ENCODE results near the gene ELF2. TPM values are rescaled to one million over a fixed set of nuclear protein-coding genes. Genes with fewer than 3 reads are reported as not detected.
"Not testable (repeated sequence)": the region's sequence is repeated elsewhere in the genome, so short reads cannot be mapped to it uniquely, and the experiment has no call there.

ELF2 gene
- total and polyA plus RNA-seq, 2 donors (not counting 1 experiment from before 2014, with no cell fraction given) = 25.1 to 97.5 TPM

DNA sequence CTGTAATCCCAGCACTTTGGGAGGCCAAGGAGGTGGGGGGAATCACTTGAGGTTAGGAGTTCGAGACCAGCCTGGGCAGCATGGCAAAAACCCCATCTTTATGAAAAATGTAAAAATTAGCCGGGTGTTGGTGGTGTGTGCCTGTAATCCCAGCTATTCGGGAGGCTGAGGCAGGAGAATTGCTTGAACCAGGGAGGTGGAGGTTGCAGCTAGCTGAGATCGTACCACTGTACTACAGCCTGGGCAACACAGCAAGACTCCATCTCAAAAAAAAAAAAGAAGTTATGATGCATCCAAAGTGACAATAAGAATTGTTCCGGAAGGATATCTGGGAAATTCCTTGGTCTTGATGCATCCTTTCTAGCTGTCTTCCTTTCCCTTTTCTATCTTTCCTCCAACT, 154.2 kb downstream of the ELF2 start:
- POLR2A ChIA-PET = no interaction called here
- CTCF ChIA-PET = interaction anchor here (0.6 to 0.7 kb wide), 5 partner anchors 11 to 1861 kb away, joined by 3 to 4 read pairs (median 3); no protein-coding TSS in a partner anchor
- no peaks in the 10 kb centered on the region for H3K27me3 Mint-ChIP-seq
- 100% methylated on average over 3 of the region's 5 CpGs for WGBS (ENCODE audit: insufficient coverage)
- Histone ChIP-seq H3K4me2 (replicated peaks; ENCODE audit: low read depth, low read length, poor library complexity, severe bottlenecking) (no peak overlapping the region), H3K36me3 (replicated peaks in 1 of 2; ENCODE audit: control extremely low read depth in 1 of 2, control insufficient read depth in 1 of 2, extremely low read depth in 1 of 2, insufficient read depth in 2 of 2, low read length in 1 of 2) (peaks cover 0 to 2% of the 10 kb centered on the region in 2 experiments), H2AFZ (ENCODE audit: insufficient read depth, low read depth, low read length, poor library complexity, severe bottlenecking) (no peak overlapping the region), H3K27me3 (replicated peaks in 1 of 4; ENCODE audit: control extremely low read depth in 1 of 4, control insufficient read depth in 3 of 4, insufficient read depth in 4 of 4, low read length in 3 of 4) (no peaks in the 10 kb centered on the region), H3K4me3 (ENCODE audit: control extremely low read depth in 1 of 5, extremely low read depth in 1 of 5, insufficient read depth in 1 of 5, low read depth in 2 of 5, low read length in 4 of 5) (no peak overlapping the region), H3K79me2 (ENCODE audit: control insufficient read depth, insufficient read depth, low read length) (peaks cover 52% of the 10 kb centered on the region), H4K20me1 (ENCODE audit: control insufficient read depth, insufficient read depth, low read length, poor library complexity, severe bottlenecking) (peaks cover 4% of the 10 kb centered on the region), H3K9ac (ENCODE audit: low read length) (no peak overlapping the region), H3K27ac (ENCODE audit: low read length in 2 of 2) (no peak overlapping the region), H3K4me1 (ENCODE audit: control insufficient read depth in 2 of 2, insufficient read depth in 2 of 2, low read length in 2 of 2) (no peaks in the 10 kb centered on the region), H3K9me3 (ENCODE audit: control extremely low read depth in 1 of 3, control insufficient read depth in 2 of 3, insufficient read depth in 1 of 3, low read length in 2 of 3) (no peaks in the 10 kb centered on the region)
- no peak for ATAC-seq (ENCODE audit: low read depth)
- intact Hi-C loops (cut with micrococcal nuclease) = no loop called here
- no peak overlapping the region for H3K4me3 Mint-ChIP-seq
- TF ChIP-seq EZH2 (IDR thresholded peaks at IDR 0.05; ENCODE audit: borderline replicate concordance, insufficient read depth, low read depth, low read length, poor library complexity, severe bottlenecking) = no peak
- TF ChIP-seq, protein P1, sequence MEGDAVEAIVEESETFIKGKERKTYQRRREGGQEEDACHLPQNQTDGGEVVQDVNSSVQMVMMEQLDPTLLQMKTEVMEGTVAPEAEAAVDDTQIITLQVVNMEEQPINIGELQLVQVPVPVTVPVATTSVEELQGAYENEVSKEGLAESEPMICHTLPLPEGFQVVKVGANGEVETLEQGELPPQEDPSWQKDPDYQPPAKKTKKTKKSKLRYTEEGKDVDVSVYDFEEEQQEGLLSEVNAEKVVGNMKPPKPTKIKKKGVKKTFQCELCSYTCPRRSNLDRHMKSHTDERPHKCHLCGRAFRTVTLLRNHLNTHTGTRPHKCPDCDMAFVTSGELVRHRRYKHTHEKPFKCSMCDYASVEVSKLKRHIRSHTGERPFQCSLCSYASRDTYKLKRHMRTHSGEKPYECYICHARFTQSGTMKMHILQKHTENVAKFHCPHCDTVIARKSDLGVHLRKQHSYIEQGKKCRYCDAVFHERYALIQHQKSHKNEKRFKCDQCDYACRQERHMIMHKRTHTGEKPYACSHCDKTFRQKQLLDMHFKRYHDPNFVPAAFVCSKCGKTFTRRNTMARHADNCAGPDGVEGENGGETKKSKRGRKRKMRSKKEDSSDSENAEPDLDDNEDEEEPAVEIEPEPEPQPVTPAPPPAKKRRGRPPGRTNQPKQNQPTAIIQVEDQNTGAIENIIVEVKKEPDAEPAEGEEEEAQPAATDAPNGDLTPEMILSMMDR (IDR thresholded peaks at IDR 0.05) = no peak
- H3K4me1 Mint-ChIP-seq = peaks cover 15% of the 10 kb centered on the region
- H3K27ac Mint-ChIP-seq = no peak overlapping the region
- no peak for DNase-seq
- no peaks in the 10 kb centered on the region for H3K9me3 Mint-ChIP-seq (ENCODE audit: insufficient read depth)

DNA sequence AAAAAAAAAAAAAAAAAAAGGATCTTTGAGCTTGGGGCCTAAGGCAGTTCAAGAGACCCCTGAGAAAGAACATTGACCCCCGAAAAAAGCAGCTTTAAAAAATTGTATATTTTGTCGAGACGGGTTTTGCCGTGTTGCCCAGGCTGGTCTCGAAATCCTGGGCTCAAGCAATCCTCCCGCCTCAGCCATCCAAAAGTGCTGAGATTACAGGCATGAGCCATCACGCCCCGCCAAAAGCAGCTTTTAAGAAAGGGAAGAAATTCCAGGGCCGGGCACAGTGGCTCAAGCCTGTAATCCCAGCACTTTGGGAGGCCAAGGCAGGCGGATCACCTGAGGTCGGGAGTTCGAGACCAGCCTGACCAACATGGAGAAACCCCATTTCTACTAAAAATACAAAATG, 155.9 kb downstream of the ELF2 start:
- H3K27me3 ChIP-seq (replicated peaks in 1 of 4; ENCODE audit: control extremely low read depth in 1 of 4, control insufficient read depth in 3 of 4, insufficient read depth in 4 of 4, low read length in 3 of 4); H3K36me3 ChIP-seq (replicated peaks in 1 of 2; ENCODE audit: control extremely low read depth in 1 of 2, control insufficient read depth in 1 of 2, extremely low read depth in 1 of 2, insufficient read depth in 2 of 2, low read length in 1 of 2); H3K4me2 ChIP-seq (replicated peaks; ENCODE audit: low read depth, low read length, poor library complexity, severe bottlenecking); H2AFZ ChIP-seq (ENCODE audit: insufficient read depth, low read depth, low read length, poor library complexity, severe bottlenecking); H3K27ac ChIP-seq (ENCODE audit: low read length in 2 of 2); H3K9me3 ChIP-seq (ENCODE audit: control extremely low read depth in 1 of 3, control insufficient read depth in 2 of 3, insufficient read depth in 1 of 3, low read length in 2 of 3); DNase-seq; H3K4me3 Mint-ChIP-seq; H3K9ac ChIP-seq (ENCODE audit: low read length); H3K4me3 ChIP-seq (ENCODE audit: control extremely low read depth in 1 of 5, extremely low read depth in 1 of 5, insufficient read depth in 1 of 5, low read depth in 2 of 5, low read length in 4 of 5); H3K27ac Mint-ChIP-seq; H3K4me1 ChIP-seq (ENCODE audit: control insufficient read depth in 2 of 2, insufficient read depth in 2 of 2, low read length in 2 of 2); POLR2A ChIA-PET; ATAC-seq (ENCODE audit: low read depth); intact Hi-C loops (cut with micrococcal nuclease); H3K27me3 Mint-ChIP-seq; H4K20me1 ChIP-seq (ENCODE audit: control insufficient read depth, insufficient read depth, low read length, poor library complexity, severe bottlenecking); H3K9me3 Mint-ChIP-seq (ENCODE audit: insufficient read depth): not testable (repeated sequence)
- 99% methylated on average over 9 of the region's 12 CpGs for WGBS (ENCODE audit: insufficient coverage)
- peaks cover 51% of the 10 kb centered on the region for H3K79me2 ChIP-seq (ENCODE audit: control insufficient read depth, insufficient read depth, low read length)
- peaks cover 20% of the 10 kb centered on the region for H3K4me1 Mint-ChIP-seq
- CTCF ChIA-PET = interaction anchor here (6.7 kb wide), 1 partner anchor 9 kb away, joined by 77 read pairs; no protein-coding TSS in a partner anchor
